Measurements from ENCODE around the gene APC. TPM values are rescaled to one million over a fixed set of nuclear protein-coding genes. Genes with fewer than 3 reads are reported as not detected.

APC gene
- total RNA-seq, 1 donor from 2014 or later, result 53.9 TPM

DNA sequence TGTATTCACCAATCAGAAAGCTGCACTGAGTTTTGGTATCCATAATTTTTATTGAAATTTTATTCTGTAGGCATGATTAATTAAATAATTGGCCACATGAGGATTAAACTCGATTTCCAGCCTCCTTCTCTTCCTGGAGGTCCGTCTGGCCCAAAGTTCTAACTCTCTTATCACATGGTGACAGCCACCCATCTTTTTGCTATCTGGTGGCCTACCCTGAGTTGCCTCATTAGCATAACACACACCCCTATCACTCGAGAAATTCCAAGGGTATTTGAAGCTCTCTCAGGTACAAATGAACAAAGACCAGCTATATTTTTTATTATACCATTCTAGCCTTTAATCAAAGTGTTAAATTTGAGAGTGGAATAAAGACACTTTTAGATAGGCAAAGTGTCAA, 57.7 kb downstream of the APC start:
- FAIRE-seq, result no peak
- Mint-ChIP-seq H3K9me3 (ENCODE audit: unreplicated experiment) (no peaks in the 10 kb centered on the region), H3K4me1 (ENCODE audit: low read depth, unreplicated experiment) (peaks cover 24% of the 10 kb centered on the region), H3K27ac (ENCODE audit: unreplicated experiment) (no peak overlapping the region), H3K4me3 (ENCODE audit: unreplicated experiment) (no peak overlapping the region), H3K27me3 (ENCODE audit: low read depth, unreplicated experiment) (no peaks in the 10 kb centered on the region), H3K36me3 (ENCODE audit: low read depth, unreplicated experiment) (peaks cover 3% of the 10 kb centered on the region)
- H3K27me3 ChIP-seq (ENCODE audit: insufficient read depth, low read length), result no peaks in the 10 kb centered on the region
- no peak for DNase-seq (ENCODE audit: low read depth)
- H3K9me3 ChIP-seq (ENCODE audit: insufficient read depth, low read depth, low read length), result no peaks in the 10 kb centered on the region
- no peak overlapping the region for H3K4me2 ChIP-seq (ENCODE audit: low read length)
- H3K4me1 ChIP-seq (ENCODE audit: insufficient read depth, low read length), result peaks cover 5% of the 10 kb centered on the region
- no peaks in the 10 kb centered on the region for H3K79me2 ChIP-seq (ENCODE audit: insufficient read depth, low read length)
- no peaks in the 10 kb centered on the region for H4K20me1 ChIP-seq (ENCODE audit: insufficient read depth, low read length)
- H2AFZ ChIP-seq (ENCODE audit: low read depth, low read length), result no peak overlapping the region
- TF ChIP-seq, protein P1, sequence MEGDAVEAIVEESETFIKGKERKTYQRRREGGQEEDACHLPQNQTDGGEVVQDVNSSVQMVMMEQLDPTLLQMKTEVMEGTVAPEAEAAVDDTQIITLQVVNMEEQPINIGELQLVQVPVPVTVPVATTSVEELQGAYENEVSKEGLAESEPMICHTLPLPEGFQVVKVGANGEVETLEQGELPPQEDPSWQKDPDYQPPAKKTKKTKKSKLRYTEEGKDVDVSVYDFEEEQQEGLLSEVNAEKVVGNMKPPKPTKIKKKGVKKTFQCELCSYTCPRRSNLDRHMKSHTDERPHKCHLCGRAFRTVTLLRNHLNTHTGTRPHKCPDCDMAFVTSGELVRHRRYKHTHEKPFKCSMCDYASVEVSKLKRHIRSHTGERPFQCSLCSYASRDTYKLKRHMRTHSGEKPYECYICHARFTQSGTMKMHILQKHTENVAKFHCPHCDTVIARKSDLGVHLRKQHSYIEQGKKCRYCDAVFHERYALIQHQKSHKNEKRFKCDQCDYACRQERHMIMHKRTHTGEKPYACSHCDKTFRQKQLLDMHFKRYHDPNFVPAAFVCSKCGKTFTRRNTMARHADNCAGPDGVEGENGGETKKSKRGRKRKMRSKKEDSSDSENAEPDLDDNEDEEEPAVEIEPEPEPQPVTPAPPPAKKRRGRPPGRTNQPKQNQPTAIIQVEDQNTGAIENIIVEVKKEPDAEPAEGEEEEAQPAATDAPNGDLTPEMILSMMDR (IDR thresholded peaks at IDR 0.05; ENCODE audit: insufficient read depth, low read depth, low read length), result no peak
- no peak for TF ChIP-seq EZH2 (IDR thresholded peaks at IDR 0.05; ENCODE audit: insufficient read depth, low read length)
- H3K9ac ChIP-seq (ENCODE audit: low read length), result no peak overlapping the region
- no peak overlapping the region for H3K4me3 ChIP-seq (ENCODE audit: insufficient read depth, low read depth, low read length)
- no peak overlapping the region for H3K27ac ChIP-seq (ENCODE audit: low read depth, low read length)
- H3K36me3 ChIP-seq (ENCODE audit: insufficient read depth, low read length), result peaks cover 12% of the 10 kb centered on the region

DNA sequence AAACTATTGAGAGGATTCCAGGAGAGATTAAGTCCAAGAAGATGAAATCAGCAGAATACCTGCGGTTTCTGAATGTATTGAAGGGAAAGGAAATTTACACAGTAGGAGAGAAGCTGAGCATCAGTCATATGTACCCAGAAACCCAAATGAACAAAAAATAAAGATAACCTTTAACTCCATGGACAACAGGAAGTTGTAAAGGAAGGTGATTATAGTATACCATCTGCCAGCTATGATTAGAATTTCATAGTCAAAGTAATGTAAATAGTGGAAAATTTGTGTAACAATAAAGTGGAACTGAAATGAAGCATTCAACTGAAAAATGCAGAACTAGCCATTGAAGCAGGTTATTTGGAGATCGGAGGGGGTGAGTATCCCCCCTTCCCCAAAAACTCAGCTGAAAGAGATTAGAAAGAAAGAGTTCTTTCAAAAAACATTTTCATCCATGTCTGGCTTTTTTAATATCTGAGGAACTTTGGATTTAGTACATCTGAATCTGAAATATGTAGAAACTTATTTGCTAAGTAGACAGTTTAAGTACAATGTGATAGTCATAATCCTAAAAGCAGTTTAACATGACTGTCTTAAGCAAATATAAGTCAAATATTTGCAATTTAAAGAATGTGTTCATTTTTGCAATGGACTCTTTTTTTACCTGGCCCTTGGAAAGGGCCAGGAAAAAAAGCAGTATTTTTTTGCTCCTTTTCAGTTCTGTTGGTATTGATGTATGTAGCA, 58.4 kb downstream of the APC start:
- Mint-ChIP-seq H3K36me3 (ENCODE audit: low read depth, unreplicated experiment) (peaks cover 3% of the 10 kb centered on the region), H3K27me3 (ENCODE audit: low read depth, unreplicated experiment) (no peaks in the 10 kb centered on the region), H3K27ac (ENCODE audit: unreplicated experiment) (peak overlapping the region; percentile 15), H3K9me3 (ENCODE audit: unreplicated experiment) (no peaks in the 10 kb centered on the region), H3K4me3 (ENCODE audit: unreplicated experiment) (no peak overlapping the region), H3K4me1 (ENCODE audit: low read depth, unreplicated experiment) (peaks cover 24% of the 10 kb centered on the region)
- Histone ChIP-seq H3K79me2 (ENCODE audit: insufficient read depth, low read length) (no peaks in the 10 kb centered on the region), H3K9me3 (ENCODE audit: insufficient read depth, low read depth, low read length) (no peaks in the 10 kb centered on the region), H3K4me1 (ENCODE audit: insufficient read depth, low read length) (peaks cover 5% of the 10 kb centered on the region), H3K27ac (ENCODE audit: low read depth, low read length) (no peak overlapping the region), H2AFZ (ENCODE audit: low read depth, low read length) (no peak overlapping the region), H4K20me1 (ENCODE audit: insufficient read depth, low read length) (peaks cover 3% of the 10 kb centered on the region), H3K36me3 (ENCODE audit: insufficient read depth, low read length) (peaks cover 12% of the 10 kb centered on the region), H3K27me3 (ENCODE audit: insufficient read depth, low read length) (no peaks in the 10 kb centered on the region), H3K9ac (ENCODE audit: low read length) (no peak overlapping the region), H3K4me2 (ENCODE audit: low read length) (no peak overlapping the region), H3K4me3 (ENCODE audit: insufficient read depth, low read depth, low read length) (no peak overlapping the region)
- peak; percentile 20 for DNase-seq (ENCODE audit: low read depth)
- no peak for FAIRE-seq
- TF ChIP-seq EZH2 (IDR thresholded peaks at IDR 0.05; ENCODE audit: insufficient read depth, low read length), result no peak
- TF ChIP-seq, protein P1 (IDR thresholded peaks at IDR 0.05; ENCODE audit: insufficient read depth, low read depth, low read length), result no peak

DNA sequence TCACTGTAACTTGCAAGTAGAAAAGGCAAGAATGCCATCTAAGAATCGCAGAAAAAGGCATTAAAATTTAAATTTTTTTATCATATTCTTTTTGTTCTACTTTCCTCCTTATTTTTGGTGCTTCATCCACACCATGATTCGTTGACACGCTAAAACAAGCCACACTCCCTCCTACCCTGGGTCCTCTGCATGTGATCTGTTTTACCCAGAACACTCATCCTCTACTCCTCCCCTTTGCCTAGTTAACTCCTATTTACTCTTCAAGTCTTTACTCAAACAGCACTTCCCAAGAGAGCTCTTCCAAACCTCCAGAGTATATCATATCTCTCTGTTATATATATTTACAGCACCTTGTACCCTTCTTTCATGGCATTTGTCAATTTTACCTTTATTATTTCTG, 62.0 kb downstream of the APC start:
- no peak overlapping the region for H3K4me3 Mint-ChIP-seq (ENCODE audit: unreplicated experiment)
- Histone ChIP-seq H3K79me2 (ENCODE audit: insufficient read depth, low read length) (no peaks in the 10 kb centered on the region), H4K20me1 (ENCODE audit: insufficient read depth, low read length) (peaks cover 3% of the 10 kb centered on the region), H3K9me3 (ENCODE audit: insufficient read depth, low read depth, low read length) (no peaks in the 10 kb centered on the region), H2AFZ (ENCODE audit: low read depth, low read length) (no peak overlapping the region), H3K4me2 (ENCODE audit: low read length) (no peak overlapping the region), H3K9ac (ENCODE audit: low read length) (no peak overlapping the region), H3K27ac (ENCODE audit: low read depth, low read length) (no peak overlapping the region), H3K4me1 (ENCODE audit: insufficient read depth, low read length) (peaks cover 5% of the 10 kb centered on the region), H3K4me3 (ENCODE audit: insufficient read depth, low read depth, low read length) (no peak overlapping the region), H3K27me3 (ENCODE audit: insufficient read depth, low read length) (no peaks in the 10 kb centered on the region), H3K36me3 (ENCODE audit: insufficient read depth, low read length) (peaks cover 5% of the 10 kb centered on the region)
- no peak overlapping the region for H3K27ac Mint-ChIP-seq (ENCODE audit: unreplicated experiment)
- FAIRE-seq, result no peak
- no peaks in the 10 kb centered on the region for H3K27me3 Mint-ChIP-seq (ENCODE audit: low read depth, unreplicated experiment)
- H3K4me1 Mint-ChIP-seq (ENCODE audit: low read depth, unreplicated experiment), result peaks cover 13% of the 10 kb centered on the region
- H3K36me3 Mint-ChIP-seq (ENCODE audit: low read depth, unreplicated experiment), result peaks cover 3% of the 10 kb centered on the region
- TF ChIP-seq, protein P1 (IDR thresholded peaks at IDR 0.05; ENCODE audit: insufficient read depth, low read depth, low read length), result no peak
- no peak for TF ChIP-seq EZH2 (IDR thresholded peaks at IDR 0.05; ENCODE audit: insufficient read depth, low read length)
- no peaks in the 10 kb centered on the region for H3K9me3 Mint-ChIP-seq (ENCODE audit: unreplicated experiment)
- no peak for DNase-seq (ENCODE audit: low read depth)

All from astrocyte (in vitro differentiated cells and primary cell).